Measurements from ENCODE around the gene KRT73.

DNA sequence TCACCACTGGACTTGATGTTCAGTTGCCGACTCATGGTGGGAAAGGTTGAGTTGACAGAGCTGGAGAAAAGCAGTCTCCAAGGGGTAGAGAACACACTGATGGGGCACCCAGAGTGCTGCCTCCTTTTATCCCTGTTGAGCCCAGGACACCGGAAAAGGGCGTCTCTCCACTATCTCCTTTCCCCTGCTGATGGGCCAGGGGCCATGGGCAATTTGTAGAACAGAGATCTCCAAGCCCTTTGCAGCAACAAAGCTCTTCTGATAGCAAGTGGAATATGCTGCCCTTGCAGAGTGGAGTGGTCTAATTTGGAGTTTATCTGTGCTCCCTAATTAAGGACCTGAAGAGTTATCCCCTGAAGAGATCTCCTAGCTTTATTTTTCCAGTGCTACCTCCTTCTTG lies 44.6 kb downstream of the KRT73 start, which contains the start of gene KRT74:
- TF ChIP-seq POLR2A (IDR thresholded peaks at IDR 0.05) (no peak), CTCF (IDR thresholded peaks at IDR 0.05) (no peak)
